K562 (cell line): ENCODE data around the gene PEX10. TPM values are rescaled to one million over a fixed set of nuclear protein-coding genes. Genes with fewer than 3 reads are reported as not detected.

Source experiments
- HCFC1 ChIP-seq: IDR thresholded peaks from 2 replicates; pipeline ENCODE4 v1.6.1; 2012; ENCODE audit warnings: low read depth, low read length, improper control_type of control experiment
- IRF2 ChIP-seq: sonication (generic); formaldehyde crosslinking; IDR thresholded peaks from 2 replicates; pipeline ENCODE4 v1.8.1; 2022; ENCODE audit warnings: mild to moderate bottlenecking, missing genetic modification reagents
- MYNN ChIP-seq, 2 experiments: sonication (generic); formaldehyde crosslinking in 1 of 2; IDR thresholded peaks; 2 replicates each; pipeline versions ENCODE4 v1.5.0 to v1.6.1; 2016 to 2020; ENCODE audit warnings: antibody characterized with exemption in 1 of 2, missing genetic modification reagents in 1 of 2
- PRDM10 ChIP-seq: fragments of 450-650 bp; IDR thresholded peaks from 2 replicates; pipeline ENCODE4 v1.6.1; 2018; ENCODE audit not compliant: partially characterized antibody
- STAG1 ChIP-seq: sonication (generic); formaldehyde crosslinking; IDR thresholded peaks from 2 replicates; pipeline ENCODE4 v1.5.0; 2020; ENCODE audit warnings: missing genetic modification reagents, borderline replicate concordance
- THRAP3 ChIP-seq: fragments of 450-650 bp; IDR thresholded peaks from 2 replicates; pipeline ENCODE4 v1.6.1; 2016; ENCODE audit warnings: mild to moderate bottlenecking, inconsistent platforms, borderline replicate concordance
- ZBTB26 ChIP-seq: fragments of 450-650 bp; formaldehyde crosslinking; IDR thresholded peaks from 2 replicates; pipeline ENCODE4 v1.4.0; 2022; ENCODE audit warnings: missing genetic modification characterization
- ZBTB9 ChIP-seq: fragments of 450-650 bp; formaldehyde crosslinking; IDR thresholded peaks from 2 replicates; pipeline ENCODE4 v1.4.0; 2020; ENCODE audit warnings: mild to moderate bottlenecking, moderate library complexity
- polyA plus RNA-seq, 8 experiments: library from polyadenylated mRNA; depleted of rRNA in 4 of 8; stranded (reverse) in 5 of 8; unstranded in 3 of 8; fragments of >200 nt; fragmentation: Nextera tagmentation in 2 of 8; fragmentation: Illumina TruSeq in 1 of 8; extraction: Ambion mirVana in 2 of 8; extraction: Trizol in 1 of 8; gene quantifications; 2 replicates each; pipeline versions ENCODE4 v1.2.1 to v1.2.3, GENCODE V29; 2011 to 2014; ENCODE audit warnings: inconsistent platforms in 1 of 8, missing spikeins in 1 of 8
- total RNA-seq, 7 experiments: library from RNA; depleted of rRNA in 6 of 7; stranded (reverse); fragments of >200 nt in 6 of 7; fragmentation: Illumina TruSeq in 2 of 7; extraction: Trizol in 2 of 7; gene quantifications; 2 replicates each; pipeline versions ENCODE4 v1.2.1 to v1.2.3, GENCODE V29; 2011 to 2021; ENCODE audit warnings: low replicate concordance in 1 of 7

Gene PEX10
- total and polyA plus RNA-seq, 9 of the 15 experiments (the other 6 are each of a cell fraction or from before 2014, with no cell fraction given): 0.03 to 26.2 (median 8.7) TPM

- TF ChIP-seq ZBTB9 (CRISPR knock-in tag) (0 out of 2 replicates have a peak, but pooled peaks have one; percentile 51), PRDM10 (no peak), IRF2 (CRISPR knock-in tag) (peak; percentile 33; the same call in 1 of the 2 replicates), HCFC1 (peak; percentile 46; the same call in 1 of the 2 replicates), THRAP3 (no peak), STAG1 (CRISPR knock-in tag) (peak; percentile 98), MYNN (IDR thresholded peaks at IDR 0.05) (peak; percentile 69), MYNN (CRISPR knock-in tag; IDR thresholded peaks at IDR 0.05) (no peak), ZBTB26 (CRISPR knock-in tag) (0 out of 2 replicates have a peak, but pooled peaks have one; percentile 11)
Observed at GRCh38 chr1:2381741-2382620, 30.4 kb downstream of the PEX10 start (continued).
